ENCODE measurements around the gene ACOD1.

DNA sequence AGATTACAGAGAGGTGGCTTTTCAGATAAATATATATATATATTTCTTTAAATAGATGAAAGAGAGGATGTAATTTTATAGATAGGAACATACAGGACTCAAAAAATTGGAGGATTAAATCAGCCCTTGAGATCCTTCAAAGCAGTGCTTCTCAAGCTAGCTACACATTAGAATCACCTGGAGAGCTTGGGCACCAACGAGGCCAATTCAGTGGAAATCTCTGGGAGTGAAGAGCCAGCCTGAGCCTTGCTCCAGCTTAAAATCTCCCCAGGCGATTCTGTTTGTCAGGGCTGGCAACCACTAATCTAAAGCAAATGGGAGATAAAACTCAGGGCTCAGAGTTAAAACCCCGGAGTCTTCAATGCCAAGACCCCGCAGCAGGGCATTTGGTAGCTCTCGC is 28.6 kb downstream of the ACOD1 start:
- TF ChIP-seq, protein P1, sequence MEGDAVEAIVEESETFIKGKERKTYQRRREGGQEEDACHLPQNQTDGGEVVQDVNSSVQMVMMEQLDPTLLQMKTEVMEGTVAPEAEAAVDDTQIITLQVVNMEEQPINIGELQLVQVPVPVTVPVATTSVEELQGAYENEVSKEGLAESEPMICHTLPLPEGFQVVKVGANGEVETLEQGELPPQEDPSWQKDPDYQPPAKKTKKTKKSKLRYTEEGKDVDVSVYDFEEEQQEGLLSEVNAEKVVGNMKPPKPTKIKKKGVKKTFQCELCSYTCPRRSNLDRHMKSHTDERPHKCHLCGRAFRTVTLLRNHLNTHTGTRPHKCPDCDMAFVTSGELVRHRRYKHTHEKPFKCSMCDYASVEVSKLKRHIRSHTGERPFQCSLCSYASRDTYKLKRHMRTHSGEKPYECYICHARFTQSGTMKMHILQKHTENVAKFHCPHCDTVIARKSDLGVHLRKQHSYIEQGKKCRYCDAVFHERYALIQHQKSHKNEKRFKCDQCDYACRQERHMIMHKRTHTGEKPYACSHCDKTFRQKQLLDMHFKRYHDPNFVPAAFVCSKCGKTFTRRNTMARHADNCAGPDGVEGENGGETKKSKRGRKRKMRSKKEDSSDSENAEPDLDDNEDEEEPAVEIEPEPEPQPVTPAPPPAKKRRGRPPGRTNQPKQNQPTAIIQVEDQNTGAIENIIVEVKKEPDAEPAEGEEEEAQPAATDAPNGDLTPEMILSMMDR (IDR thresholded peaks at IDR 0.05; ENCODE audit: low read depth, low read length): no peak
- no peak for TF ChIP-seq EZH2phosphoT487 (IDR thresholded peaks at IDR 0.05; ENCODE audit: low read depth)
